ENCODE data around the gene PVALEF.

DNA sequence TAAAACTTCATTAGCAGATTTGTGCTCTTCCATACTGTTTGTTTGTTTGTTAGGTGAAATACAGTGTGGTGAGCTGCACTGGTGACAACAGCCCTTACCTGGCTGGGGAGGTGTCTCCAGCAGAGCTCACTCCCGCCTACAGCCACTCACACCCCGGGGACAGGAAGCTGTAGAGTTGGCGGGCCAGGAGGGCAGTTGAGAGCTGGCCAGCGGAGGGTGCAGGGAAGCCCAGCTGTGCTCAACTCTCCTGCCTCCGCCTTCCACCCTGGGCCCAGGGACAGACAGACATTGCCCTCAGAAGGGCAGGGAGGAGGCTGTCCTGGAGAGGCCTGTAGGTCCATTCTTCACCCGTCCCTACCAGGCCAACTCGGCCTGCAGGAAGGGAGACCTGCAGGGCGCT is 48.6 kb upstream of the PVALEF start:
- TF ChIP-seq EGR1 (IDR thresholded peaks at IDR 0.05) (no peak), TAF1 (IDR thresholded peaks at IDR 0.05; ENCODE audit: low read depth) (no peak), EP300 (IDR thresholded peaks at IDR 0.05; ENCODE audit: borderline replicate concordance) (no peak), CREB1 (IDR thresholded peaks at IDR 0.05; ENCODE audit: low read depth) (no peak), RAD21 (IDR thresholded peaks at IDR 0.05; ENCODE audit: low read depth) (no peak), TEAD4 (IDR thresholded peaks at IDR 0.05) (no peak), YY1 (IDR thresholded peaks at IDR 0.05; ENCODE audit: low read depth) (no peak), NFIC (IDR thresholded peaks at IDR 0.05) (no peak), CEBPB (IDR thresholded peaks at IDR 0.05) (no peak), FOXM1 (IDR thresholded peaks at IDR 0.05; ENCODE audit: borderline replicate concordance, low read depth) (no peak)
- TF ChIP-seq, protein P1, sequence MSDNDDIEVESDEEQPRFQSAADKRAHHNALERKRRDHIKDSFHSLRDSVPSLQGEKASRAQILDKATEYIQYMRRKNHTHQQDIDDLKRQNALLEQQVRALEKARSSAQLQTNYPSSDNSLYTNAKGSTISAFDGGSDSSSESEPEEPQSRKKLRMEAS (IDR thresholded peaks at IDR 0.05): no peak
- TF ChIP-seq, protein P2, sequence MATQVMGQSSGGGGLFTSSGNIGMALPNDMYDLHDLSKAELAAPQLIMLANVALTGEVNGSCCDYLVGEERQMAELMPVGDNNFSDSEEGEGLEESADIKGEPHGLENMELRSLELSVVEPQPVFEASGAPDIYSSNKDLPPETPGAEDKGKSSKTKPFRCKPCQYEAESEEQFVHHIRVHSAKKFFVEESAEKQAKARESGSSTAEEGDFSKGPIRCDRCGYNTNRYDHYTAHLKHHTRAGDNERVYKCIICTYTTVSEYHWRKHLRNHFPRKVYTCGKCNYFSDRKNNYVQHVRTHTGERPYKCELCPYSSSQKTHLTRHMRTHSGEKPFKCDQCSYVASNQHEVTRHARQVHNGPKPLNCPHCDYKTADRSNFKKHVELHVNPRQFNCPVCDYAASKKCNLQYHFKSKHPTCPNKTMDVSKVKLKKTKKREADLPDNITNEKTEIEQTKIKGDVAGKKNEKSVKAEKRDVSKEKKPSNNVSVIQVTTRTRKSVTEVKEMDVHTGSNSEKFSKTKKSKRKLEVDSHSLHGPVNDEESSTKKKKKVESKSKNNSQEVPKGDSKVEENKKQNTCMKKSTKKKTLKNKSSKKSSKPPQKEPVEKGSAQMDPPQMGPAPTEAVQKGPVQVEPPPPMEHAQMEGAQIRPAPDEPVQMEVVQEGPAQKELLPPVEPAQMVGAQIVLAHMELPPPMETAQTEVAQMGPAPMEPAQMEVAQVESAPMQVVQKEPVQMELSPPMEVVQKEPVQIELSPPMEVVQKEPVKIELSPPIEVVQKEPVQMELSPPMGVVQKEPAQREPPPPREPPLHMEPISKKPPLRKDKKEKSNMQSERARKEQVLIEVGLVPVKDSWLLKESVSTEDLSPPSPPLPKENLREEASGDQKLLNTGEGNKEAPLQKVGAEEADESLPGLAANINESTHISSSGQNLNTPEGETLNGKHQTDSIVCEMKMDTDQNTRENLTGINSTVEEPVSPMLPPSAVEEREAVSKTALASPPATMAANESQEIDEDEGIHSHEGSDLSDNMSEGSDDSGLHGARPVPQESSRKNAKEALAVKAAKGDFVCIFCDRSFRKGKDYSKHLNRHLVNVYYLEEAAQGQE (IDR thresholded peaks at IDR 0.05; ENCODE audit: low read depth): no peak
- TF ChIP-seq, protein P3, sequence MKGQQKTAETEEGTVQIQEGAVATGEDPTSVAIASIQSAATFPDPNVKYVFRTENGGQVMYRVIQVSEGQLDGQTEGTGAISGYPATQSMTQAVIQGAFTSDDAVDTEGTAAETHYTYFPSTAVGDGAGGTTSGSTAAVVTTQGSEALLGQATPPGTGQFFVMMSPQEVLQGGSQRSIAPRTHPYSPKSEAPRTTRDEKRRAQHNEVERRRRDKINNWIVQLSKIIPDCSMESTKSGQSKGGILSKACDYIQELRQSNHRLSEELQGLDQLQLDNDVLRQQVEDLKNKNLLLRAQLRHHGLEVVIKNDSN (IDR thresholded peaks at IDR 0.05): no peak

Data from Ishikawa (cell line).